ENCODE measurements around the gene AKR1B1.

DNA sequence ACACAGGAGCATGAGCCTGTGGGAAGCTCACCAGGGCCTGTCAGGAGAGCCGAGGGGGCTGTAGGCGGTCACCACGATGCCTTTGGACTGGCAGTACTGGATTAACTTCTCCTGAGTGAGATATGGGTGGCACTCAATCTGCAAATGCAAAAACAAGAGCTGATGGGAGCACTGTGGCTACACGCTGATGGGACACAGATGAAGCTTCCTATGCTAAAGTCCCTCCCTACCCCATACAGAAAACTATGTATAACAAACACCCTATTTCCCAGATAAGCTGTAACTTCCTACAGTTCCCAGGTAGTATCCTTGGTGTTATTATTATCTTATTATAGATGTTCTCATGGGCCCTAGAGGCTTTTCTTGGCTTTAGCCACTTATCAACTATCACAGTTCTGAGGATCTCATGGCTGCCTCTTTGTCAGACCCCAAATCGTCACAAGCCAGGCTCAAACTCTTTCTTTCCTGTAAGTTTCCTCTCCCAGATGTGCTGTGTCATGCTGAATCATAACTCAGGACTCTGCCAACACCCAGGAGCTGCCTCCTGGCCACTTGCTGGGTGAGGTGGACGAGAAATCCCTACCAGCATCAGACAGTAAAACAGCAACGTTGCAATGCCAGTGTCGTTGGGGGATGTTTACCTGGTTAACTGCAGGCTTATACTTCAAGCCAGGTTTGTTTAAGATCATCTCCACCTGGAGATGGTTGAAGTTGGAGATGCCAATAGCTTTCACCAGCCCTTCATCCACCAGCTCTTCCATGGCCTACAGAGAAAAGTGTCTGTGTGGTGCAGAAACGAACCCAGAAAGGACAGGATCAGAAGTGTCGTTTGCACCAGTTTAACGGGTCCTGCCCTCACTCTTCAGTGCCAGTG is 10.3 kb downstream of the AKR1B1 start:
- TF ChIP-seq CTCF (IDR thresholded peaks at IDR 0.05) (no peak), POLR2AphosphoS5 (IDR thresholded peaks at IDR 0.05) (no peak), POLR2A (IDR thresholded peaks at IDR 0.05; ENCODE audit: low read depth) (no peak)
